Measurements from ENCODE around the gene PATL2.
A peak's percentile ranks its signal among the peaks of the same experiment; 100 is the strongest.
"Not testable (repeated sequence)": the region's sequence is repeated elsewhere in the genome, so short reads cannot be mapped to it uniquely, and the experiment has no call there.

Gene PATL2

DNA sequence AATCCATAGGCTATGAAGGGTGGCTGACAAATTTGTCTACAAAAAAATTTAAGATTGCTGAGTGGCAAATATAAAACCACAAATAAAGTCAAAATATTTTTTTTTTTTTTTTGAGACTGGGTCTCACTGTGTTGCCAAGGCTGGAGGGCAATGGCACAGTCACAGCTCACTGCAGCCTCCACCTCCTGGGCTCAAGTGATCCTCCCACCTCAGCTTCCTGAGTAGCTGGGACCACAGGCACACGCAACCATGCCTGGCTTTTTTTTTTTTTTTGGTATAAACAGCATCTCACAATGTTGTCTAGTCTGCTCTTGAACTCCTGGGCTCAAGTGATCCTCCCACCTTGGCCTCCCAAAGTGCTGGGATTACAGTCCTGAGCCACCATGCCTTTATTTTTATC is 20.9 kb downstream of the PATL2 start:
- H3K27ac Mint-ChIP-seq; intact Hi-C loops (cut with micrococcal nuclease): not testable (repeated sequence)
- peaks cover 11% of the 10 kb centered on the region for H3K4me1 Mint-ChIP-seq (ENCODE audit: low read depth)

DNA sequence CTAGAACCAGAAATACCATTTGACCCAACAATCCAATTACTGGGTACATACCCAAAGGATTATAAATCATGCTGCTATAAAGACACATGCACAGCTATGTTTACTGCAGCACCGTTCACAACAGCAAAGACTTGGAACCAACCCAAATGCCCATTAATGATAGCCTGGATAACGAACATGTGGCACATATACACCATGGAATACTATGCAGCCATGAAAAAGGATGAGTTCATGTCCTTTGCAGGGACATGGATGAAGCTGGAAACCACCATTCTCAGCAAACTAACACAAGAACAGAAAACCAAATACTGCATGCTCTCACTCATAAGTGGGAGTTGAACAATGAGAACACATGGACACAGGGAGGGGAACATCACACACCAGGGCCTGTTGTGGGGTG is 21.8 kb downstream of the PATL2 start:
- H3K27me3 Mint-ChIP-seq; H3K27ac Mint-ChIP-seq; H3K9me3 Mint-ChIP-seq; H3K4me3 Mint-ChIP-seq; intact Hi-C loops (cut with micrococcal nuclease); H3K36me3 Mint-ChIP-seq (ENCODE audit: low read depth): not testable (repeated sequence)
- H3K4me1 Mint-ChIP-seq (ENCODE audit: low read depth), result peaks cover 15% of the 10 kb centered on the region

More for the DNA sequence above, 20.9 kb downstream of the PATL2 start:
- not testable (repeated sequence) for H3K36me3 Mint-ChIP-seq (ENCODE audit: low read depth); H3K27me3 Mint-ChIP-seq; H3K4me3 Mint-ChIP-seq; H3K9me3 Mint-ChIP-seq

DNA sequence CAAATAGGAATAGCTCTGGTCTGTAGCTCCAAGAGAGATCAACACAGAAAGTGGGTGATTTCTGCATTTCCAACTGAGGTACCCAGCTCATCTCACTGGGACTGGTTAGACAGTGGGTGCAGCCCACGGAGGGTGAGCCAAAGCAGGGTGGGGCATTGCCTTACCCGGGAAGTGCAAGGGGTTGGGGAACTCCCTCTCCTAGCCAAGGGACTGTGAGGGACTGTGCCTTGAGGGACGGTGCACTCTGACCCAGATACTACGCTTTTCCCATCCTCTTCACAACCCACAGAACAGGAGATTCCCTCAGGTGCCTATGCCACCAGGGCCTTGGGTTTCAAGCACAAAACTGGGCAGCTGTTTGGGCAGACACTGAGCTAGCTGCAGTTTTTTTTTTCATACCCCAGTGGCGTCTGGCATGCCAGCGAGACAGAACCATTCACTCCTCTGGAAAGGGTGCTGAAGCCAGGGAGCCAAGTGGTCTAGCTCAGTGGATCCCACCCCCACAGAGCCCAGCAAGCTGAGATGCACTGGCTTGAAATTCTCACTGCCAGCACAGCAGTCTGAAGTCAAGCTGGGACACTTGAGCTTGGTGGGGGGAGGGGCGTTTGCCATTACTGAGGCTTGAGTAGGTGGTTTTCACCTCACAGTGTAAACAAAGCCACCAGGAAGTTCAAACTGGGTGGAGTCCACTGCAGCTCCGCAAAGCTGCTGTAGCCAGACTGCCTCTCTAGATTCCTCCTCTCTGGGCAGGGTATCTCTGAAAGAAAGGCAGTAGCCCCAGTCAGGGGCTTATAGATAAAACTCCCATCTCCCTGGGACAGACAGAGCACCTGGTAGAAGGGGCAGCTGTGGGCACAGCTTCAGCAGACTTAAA is 28.1 kb downstream of the PATL2 start:
- Mint-ChIP-seq H3K4me1 (ENCODE audit: low read depth) (peaks cover 54% of the 10 kb centered on the region), H3K27ac (peak overlapping the region; percentile 76)
- intact Hi-C loops (cut with micrococcal nuclease); H3K36me3 Mint-ChIP-seq (ENCODE audit: low read depth); H3K4me3 Mint-ChIP-seq; H3K27me3 Mint-ChIP-seq; H3K9me3 Mint-ChIP-seq: not testable (repeated sequence)

DNA sequence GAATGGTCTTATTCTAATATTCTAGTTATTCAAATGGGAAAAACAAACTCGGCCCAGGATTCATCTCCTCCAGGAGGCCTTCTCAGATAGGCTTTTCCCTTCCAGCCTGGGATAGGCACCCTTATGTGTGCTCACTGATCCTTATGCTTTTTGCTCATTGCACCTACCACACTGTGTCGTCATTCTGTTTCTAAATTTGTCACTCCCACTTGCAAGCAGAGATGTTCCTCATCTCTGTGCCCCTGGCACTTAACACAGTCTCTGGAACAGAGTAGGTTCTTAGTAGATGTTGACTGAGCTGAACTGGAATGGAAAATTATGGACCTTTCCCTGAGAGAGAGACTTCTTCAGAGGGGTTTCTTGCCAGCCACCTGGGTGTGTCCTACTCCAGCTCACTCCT is 28.9 kb downstream of the PATL2 start:
- Mint-ChIP-seq H3K9me3 (no peaks in the 10 kb centered on the region), H3K4me1 (ENCODE audit: low read depth) (peaks cover 58% of the 10 kb centered on the region), H3K4me3 (no peak overlapping the region), H3K27me3 (peaks cover 4% of the 10 kb centered on the region), H3K27ac (peak overlapping the region; percentile 76), H3K36me3 (ENCODE audit: low read depth) (no peaks in the 10 kb centered on the region)
- intact Hi-C loops (cut with micrococcal nuclease), result no loop called here

DNA sequence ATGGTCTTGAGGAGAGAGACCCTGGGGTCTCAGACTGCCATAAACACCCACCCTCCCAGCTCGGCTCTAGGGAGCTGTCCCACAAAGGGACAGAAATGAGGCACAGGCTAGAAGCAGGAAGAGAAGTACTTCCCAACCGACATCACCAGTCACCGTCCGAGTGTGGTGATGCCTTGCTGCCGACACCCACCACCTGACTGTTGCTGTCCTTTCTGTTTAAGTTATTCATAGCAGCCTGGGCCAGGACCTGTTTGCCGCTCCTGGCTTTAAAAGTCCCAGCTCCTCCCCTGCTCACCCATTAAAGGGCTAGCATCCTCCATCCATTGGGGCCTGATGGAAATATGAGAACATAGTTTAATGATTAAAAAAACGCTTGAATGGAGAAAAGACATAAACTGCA is 34.4 kb downstream of the PATL2 start:
- no peaks in the 10 kb centered on the region for H3K36me3 Mint-ChIP-seq (ENCODE audit: low read depth)
- H3K9me3 Mint-ChIP-seq, result no peaks in the 10 kb centered on the region
- intact Hi-C loops (cut with micrococcal nuclease), result no loop called here
- no peak overlapping the region for H3K4me3 Mint-ChIP-seq
- H3K27me3 Mint-ChIP-seq, result peaks cover 4% of the 10 kb centered on the region
- H3K4me1 Mint-ChIP-seq (ENCODE audit: low read depth), result peaks cover 41% of the 10 kb centered on the region
- no peak overlapping the region for H3K27ac Mint-ChIP-seq

DNA sequence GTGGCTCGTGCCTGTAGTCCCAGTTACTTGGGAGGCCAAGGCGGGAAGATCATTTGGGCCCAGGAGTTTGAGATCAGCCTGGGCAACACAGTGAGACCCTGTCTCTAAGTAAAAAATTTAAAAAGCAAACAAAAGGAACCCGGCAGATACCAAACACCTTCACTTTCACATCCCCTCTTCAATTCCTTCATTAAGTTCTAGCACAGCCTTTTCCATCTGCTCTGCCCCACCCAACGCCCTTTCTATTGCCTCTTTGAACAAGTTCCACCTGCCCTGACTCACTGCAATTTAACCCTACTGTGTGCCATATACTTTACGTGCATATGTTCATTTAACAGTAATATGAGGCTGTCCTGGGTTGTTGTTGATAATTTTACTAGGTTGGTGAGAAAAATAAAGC is 35.2 kb downstream of the PATL2 start:
- Mint-ChIP-seq H3K4me3 (no peak overlapping the region), H3K27ac (no peak overlapping the region), H3K9me3 (no peaks in the 10 kb centered on the region), H3K36me3 (ENCODE audit: low read depth) (no peaks in the 10 kb centered on the region), H3K27me3 (peaks cover 4% of the 10 kb centered on the region), H3K4me1 (ENCODE audit: low read depth) (peaks cover 35% of the 10 kb centered on the region)
- intact Hi-C loops (cut with micrococcal nuclease), result no loop called here

DNA sequence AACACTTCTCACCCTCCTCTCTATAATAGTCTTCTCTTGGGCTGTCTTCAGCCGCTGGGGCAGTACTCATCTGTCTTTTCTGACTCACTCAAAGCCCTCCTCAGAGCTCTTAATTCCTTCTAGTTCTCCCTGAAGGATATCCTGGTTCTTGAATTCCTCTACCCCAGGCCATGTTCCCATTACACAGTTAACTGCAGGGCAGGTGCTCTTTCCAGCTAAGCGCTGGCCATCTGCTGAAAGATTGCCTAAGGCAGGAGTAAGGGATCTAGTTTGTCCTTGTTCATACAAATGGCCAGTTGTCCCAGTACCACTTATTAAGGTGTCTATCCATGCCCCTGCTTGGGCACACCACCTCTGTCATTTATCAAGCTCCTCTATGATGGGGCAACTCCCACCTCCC is 37.5 kb downstream of the PATL2 start:
- Mint-ChIP-seq H3K4me3 (no peak overlapping the region), H3K27ac (no peak overlapping the region), H3K9me3 (no peaks in the 10 kb centered on the region), H3K4me1 (ENCODE audit: low read depth) (peaks cover 29% of the 10 kb centered on the region), H3K36me3 (ENCODE audit: low read depth) (peaks cover 2% of the 10 kb centered on the region), H3K27me3 (no peaks in the 10 kb centered on the region)
- intact Hi-C loops (cut with micrococcal nuclease), result no loop called here

DNA sequence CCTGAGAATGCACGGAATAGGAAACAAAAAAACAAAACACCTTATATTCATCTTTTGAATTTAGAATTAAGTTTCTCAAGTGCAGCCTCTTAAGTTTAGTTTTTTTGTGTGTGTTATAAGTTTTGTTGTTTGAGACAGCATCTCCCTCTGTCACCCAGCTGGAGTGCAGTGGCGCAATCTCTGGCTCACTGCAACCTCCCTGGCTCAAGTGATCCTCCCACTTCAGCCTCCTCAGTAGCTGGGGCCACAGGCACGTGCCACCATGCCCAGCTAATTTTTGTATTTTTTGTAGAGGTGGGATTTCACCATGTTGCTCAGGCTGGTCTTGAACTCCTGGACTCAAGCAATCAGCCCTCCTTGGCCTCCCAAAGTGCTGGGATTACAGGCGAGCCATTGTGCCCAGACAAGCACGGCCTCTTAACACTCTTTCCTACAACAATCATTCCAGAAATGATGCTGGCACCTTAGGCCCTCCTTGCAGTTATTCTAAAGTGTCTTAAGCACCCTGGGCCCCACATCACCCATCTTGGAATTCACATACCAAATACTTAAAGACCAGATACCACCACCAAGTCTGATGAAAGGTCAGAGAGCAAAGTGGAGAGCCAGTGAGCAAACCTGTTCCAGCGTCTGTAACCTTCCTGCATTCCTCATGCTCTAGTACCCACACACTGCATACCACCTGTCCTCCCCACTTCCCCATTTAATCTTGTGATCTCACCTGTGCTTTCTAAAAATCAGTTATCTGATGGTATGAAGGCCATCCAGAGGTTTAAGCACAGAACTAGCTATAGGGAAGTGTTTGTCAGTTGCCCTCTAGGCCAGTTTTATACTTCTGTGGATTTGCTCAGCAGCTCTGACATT is 40.8 kb downstream of the PATL2 start:
- Mint-ChIP-seq H3K4me1 (ENCODE audit: low read depth) (peaks cover 20% of the 10 kb centered on the region), H3K27ac (no peak overlapping the region), H3K4me3 (no peak overlapping the region), H3K27me3 (no peaks in the 10 kb centered on the region), H3K36me3 (ENCODE audit: low read depth) (peaks cover 8% of the 10 kb centered on the region), H3K9me3 (no peaks in the 10 kb centered on the region)
- intact Hi-C loops (cut with micrococcal nuclease), result no loop called here

DNA sequence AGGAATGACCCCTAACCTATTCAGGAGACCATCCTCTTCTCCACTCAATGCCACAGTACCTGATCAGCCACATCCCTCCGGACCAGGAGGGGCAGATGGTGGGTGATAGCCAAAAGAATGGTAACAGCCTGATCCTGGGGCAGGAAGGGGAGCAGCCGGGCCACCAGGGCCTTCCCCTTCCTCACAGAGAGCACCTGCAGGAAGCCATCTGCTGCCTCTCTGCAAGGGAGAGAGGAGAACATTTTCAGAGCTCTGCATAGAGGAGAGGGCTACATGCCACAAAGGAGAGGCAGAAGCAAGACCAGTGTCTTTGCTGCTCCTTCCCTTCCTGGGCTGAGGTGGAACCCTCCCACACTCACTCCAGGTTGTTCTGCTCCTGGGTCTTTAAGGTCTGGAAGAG is 42.2 kb downstream of the PATL2 start:
- H3K27me3 Mint-ChIP-seq, result no peaks in the 10 kb centered on the region
- peak overlapping the region; percentile 50 for H3K27ac Mint-ChIP-seq
- intact Hi-C loops (cut with micrococcal nuclease), result no loop called here
- H3K9me3 Mint-ChIP-seq, result no peaks in the 10 kb centered on the region
- H3K4me1 Mint-ChIP-seq (ENCODE audit: low read depth), result peaks cover 25% of the 10 kb centered on the region
- H3K36me3 Mint-ChIP-seq (ENCODE audit: low read depth), result peaks cover 8% of the 10 kb centered on the region
- H3K4me3 Mint-ChIP-seq, result no peak overlapping the region

DNA sequence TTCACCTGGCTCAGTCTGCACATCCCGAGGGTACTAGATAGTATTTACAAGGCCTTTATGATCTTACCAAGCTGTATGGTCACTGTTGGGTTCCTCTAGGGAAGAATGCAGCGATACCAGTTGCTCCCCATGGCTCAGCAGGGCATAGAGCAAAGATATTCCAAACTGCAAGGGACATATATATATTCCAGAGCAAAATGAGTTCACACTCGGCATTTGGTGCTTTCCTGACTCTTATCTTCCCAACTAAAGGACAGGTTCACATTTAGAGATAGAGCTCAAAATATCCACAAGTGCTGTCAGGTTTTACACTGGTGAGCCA is 44.1 kb downstream of the PATL2 start:
- no peaks in the 10 kb centered on the region for H3K27me3 Mint-ChIP-seq
- intact Hi-C loops (cut with micrococcal nuclease), result no loop called here
- peaks cover 20% of the 10 kb centered on the region for H3K36me3 Mint-ChIP-seq (ENCODE audit: low read depth)

DNA sequence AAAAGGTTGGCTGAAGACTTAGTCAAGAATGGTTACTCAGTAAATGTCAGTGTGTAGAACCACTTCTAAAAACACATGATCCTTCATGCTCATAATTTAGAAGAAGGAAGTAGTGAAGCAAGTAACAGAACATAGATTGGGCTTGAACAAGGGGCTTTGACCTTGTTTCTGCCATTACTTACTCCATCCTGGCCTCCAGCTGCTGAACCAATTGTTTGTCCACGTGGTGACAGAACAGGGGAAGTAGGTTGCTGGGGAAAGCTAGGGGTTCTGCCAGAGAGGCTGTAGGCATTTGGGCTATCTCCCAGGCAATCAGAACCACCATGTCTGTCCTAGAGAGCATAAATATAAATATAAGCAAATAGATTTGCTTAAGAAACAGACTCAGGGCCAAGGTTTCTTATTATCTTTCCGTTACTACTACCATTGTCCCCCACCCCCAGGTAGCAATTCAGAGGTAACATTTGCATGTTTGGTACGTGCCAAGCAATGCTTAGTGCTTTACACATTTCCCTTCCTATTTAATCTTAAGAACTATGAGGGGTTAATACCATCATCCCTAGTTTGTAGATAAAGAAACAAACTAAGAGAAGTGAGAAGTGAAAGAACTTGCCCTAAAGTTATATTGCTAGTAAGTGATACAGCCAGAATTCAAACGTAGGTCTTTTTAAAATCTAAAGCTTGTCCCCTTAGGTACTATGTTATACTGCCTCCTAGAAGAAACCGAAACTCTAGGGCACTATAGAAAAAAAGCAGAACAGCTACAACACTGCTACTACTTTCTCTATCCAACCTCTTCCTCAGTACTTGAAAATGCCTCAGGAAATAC is 44.7 kb downstream of the PATL2 start:
- H3K4me3 Mint-ChIP-seq, result peak overlapping the region; percentile 39
- no peaks in the 10 kb centered on the region for H3K9me3 Mint-ChIP-seq
- H3K36me3 Mint-ChIP-seq (ENCODE audit: low read depth), result peaks cover 20% of the 10 kb centered on the region
- H3K4me1 Mint-ChIP-seq (ENCODE audit: low read depth), result peaks cover 22% of the 10 kb centered on the region
- peak overlapping the region; percentile 64 for H3K27ac Mint-ChIP-seq
- intact Hi-C loops (cut with micrococcal nuclease), result no loop called here
- no peaks in the 10 kb centered on the region for H3K27me3 Mint-ChIP-seq

More for the DNA sequence above, 44.1 kb downstream of the PATL2 start:
- peak overlapping the region; percentile 64 for H3K27ac Mint-ChIP-seq
- H3K4me1 Mint-ChIP-seq (ENCODE audit: low read depth), result peaks cover 24% of the 10 kb centered on the region
- no peak overlapping the region for H3K4me3 Mint-ChIP-seq
- H3K9me3 Mint-ChIP-seq, result no peaks in the 10 kb centered on the region

DNA sequence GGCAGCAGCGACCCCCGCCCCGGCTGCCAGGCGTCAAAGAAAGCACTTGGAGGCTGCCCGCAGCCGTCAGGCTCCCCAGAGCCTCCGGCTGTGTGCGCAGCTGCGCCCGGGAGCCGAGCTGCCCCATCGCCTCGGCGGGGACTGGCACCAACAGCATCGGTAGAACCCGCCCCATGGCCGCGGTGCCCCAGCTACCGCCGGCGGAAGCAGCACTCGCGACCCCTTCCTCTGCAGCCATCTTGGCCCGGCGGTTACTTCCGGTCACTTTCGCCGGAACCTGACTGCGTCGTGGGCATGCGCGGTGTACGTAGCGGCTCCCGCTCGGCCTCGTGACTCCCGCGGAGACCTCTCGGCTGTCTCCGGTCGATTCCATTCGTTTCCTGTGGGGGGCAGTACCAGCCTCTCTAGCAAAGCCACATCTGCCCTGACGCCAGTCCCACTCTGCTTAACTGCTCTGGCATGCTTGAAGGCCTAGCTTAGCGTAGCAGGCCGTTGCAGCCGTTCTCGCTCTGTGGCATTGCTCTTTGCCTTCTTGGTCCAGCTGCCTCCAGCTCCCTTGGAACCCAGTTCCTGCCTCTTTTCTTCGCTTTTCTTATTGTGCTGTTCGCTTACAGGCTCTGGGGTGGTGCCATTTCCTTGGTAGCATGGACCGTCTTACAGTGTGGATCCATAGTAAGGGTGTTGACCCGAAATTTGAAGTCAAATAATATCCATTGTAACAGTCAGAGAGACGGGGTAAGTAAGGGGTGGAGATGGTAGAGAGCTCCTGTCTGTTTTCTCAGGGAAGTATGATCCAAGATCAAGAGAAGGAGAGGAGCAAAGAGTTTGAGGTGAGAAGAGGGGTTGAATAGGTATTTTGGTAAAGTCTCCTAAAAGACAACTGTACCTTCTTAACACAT is 47.5 kb downstream of the PATL2 start, which contains the start of gene SPG11:
SPG11 (minus strand) TSS at position 253 of the 899 bp plus-strand sequence; CDS start at position 238, 15 bp downstream.
- Mint-ChIP-seq H3K4me1 (ENCODE audit: low read depth) (peaks cover 32% of the 10 kb centered on the region), H3K36me3 (ENCODE audit: low read depth) (peaks cover 36% of the 10 kb centered on the region), H3K9me3 (no peaks in the 10 kb centered on the region), H3K4me3 (peak within 1 kb of the TSS; percentile 95), H3K27me3 (no peaks in the 10 kb centered on the region), H3K27ac (peak within 1 kb of the TSS; percentile 96)
- intact Hi-C loops (cut with micrococcal nuclease), result loop anchor here (1.0 to 5.0 kb wide), 3 partner anchors 47 to 359 kb away; partner anchors contain the start of gene SORD

Data from dendritic cell treated with granulocyte-macrophage colony-stimulating factor and Interleukin-4, amounts not matched to agents 40 ng/mL and 50 ng/mL, for 4 days (primary cell).